Neural crest cell (in vitro differentiated cells): Measurements from ENCODE around the gene IFNA5. TPM values are rescaled to one million over a fixed set of nuclear protein-coding genes. Genes with fewer than 3 reads are reported as not detected.

ENCODE experiments used
- DNase-seq: peaks from one replicate; pipeline ENCODE4 v3.0.0; 2021; ENCODE audit warnings: low read depth, mixed read lengths, low spot score
- H3K27ac Mint-ChIP-seq: one replicate; pipeline ENCODE4 v1.8.0; 2021; ENCODE audit warnings: mild to moderate bottlenecking, mixed read lengths; ENCODE audit not compliant: unreplicated experiment
- H3K27me3 Mint-ChIP-seq: 2 replicates; pipeline ENCODE4 v1.8.0; 2021; ENCODE audit warnings: low read depth, mild to moderate bottlenecking, mixed read lengths
- H3K36me3 Mint-ChIP-seq: 2 replicates; pipeline ENCODE4 v1.8.0; 2021; ENCODE audit warnings: low read depth, mild to moderate bottlenecking, mixed read lengths
- H3K4me1 Mint-ChIP-seq: 2 replicates; pipeline ENCODE4 v1.8.0; 2021; ENCODE audit warnings: mixed read lengths
- H3K4me3 Mint-ChIP-seq: one replicate; pipeline ENCODE4 v1.8.0; 2021; ENCODE audit warnings: mild to moderate bottlenecking, mixed read lengths
- H3K9me3 Mint-ChIP-seq: 2 replicates; pipeline ENCODE4 v1.8.0; 2021; ENCODE audit warnings: mixed read lengths
- total RNA-seq: library from RNA; stranded (reverse); gene quantifications from 2 replicates; pipeline ENCODE4 v1.2.1, GENCODE V29; 2021
- TF ChIP-seq, protein P1 (sequence below): fragments of 200-600 bp; sonication (generic); conservative IDR thresholded peaks from 2 replicates; pipeline ENCODE4 v1.5.0; 2021; ENCODE audit warnings: antibody characterized with exemption, mild to moderate bottlenecking

The IFNA5 gene
- total RNA-seq, 1 donor from 2014 or later: not detected

- peak overlapping the region; percentile 1 for H3K27ac Mint-ChIP-seq
- peaks cover 45% of the 10 kb centered on the region for H3K27me3 Mint-ChIP-seq
- no peaks in the 10 kb centered on the region for H3K36me3 Mint-ChIP-seq
- TF ChIP-seq, protein P1, sequence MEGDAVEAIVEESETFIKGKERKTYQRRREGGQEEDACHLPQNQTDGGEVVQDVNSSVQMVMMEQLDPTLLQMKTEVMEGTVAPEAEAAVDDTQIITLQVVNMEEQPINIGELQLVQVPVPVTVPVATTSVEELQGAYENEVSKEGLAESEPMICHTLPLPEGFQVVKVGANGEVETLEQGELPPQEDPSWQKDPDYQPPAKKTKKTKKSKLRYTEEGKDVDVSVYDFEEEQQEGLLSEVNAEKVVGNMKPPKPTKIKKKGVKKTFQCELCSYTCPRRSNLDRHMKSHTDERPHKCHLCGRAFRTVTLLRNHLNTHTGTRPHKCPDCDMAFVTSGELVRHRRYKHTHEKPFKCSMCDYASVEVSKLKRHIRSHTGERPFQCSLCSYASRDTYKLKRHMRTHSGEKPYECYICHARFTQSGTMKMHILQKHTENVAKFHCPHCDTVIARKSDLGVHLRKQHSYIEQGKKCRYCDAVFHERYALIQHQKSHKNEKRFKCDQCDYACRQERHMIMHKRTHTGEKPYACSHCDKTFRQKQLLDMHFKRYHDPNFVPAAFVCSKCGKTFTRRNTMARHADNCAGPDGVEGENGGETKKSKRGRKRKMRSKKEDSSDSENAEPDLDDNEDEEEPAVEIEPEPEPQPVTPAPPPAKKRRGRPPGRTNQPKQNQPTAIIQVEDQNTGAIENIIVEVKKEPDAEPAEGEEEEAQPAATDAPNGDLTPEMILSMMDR: no peak
- H3K9me3 Mint-ChIP-seq: peaks cover 9% of the 10 kb centered on the region
- H3K4me1 Mint-ChIP-seq: no peaks in the 10 kb centered on the region
- no peak overlapping the region for H3K4me3 Mint-ChIP-seq
- no peak for DNase-seq
Measured at GRCh38 chr9:21267485-21268346, 37.4 kb downstream of the IFNA5 start.

- Mint-ChIP-seq H3K36me3 (no peaks in the 10 kb centered on the region), H3K27me3 (peaks cover 45% of the 10 kb centered on the region), H3K4me1 (no peaks in the 10 kb centered on the region), H3K9me3 (peaks cover 6% of the 10 kb centered on the region), H3K4me3 (no peak overlapping the region), H3K27ac (no peak overlapping the region)
- DNase-seq: no peak
- TF ChIP-seq, protein P1: no peak
Measured at GRCh38 chr9:21266733-21267484, 38.2 kb downstream of the IFNA5 start.

DNA sequence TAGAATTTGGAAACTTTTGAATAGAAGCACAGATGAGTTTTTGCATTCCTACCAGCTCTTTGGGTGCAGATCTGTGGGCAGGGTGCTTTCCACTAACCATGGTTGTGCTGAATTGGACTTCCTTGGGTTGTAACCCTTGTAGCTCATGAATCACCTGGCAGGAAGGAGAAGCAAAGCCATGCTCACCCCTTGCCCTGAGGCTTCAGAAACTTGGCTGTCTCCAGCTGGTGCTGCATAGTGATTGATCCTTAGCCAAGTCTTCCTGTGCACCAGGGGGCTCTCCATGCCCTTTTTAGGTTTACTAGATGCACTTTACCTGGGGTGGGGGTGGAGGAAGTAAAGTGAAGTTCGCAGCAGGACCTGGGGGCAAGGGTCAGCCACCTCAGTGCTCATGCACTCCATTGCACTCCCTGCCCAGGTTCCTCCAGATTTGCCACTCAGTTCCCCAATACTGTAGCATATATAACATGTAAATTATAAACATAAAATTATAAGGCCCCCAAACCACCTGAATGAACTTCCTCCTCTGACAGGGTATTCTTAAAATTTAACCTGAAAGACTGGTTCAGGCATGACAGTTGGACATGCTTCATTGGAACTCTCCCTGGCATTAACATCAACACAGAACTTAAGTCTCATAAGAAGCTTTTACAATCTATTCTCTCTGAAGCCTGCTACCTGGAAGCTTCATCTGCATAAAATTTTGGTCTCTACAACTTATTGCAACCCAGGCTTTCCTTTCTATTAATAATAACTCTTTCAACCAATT is 39.5 kb downstream of the IFNA5 start:
- Mint-ChIP-seq H3K4me3 (no peak overlapping the region), H3K27ac (no peak overlapping the region), H3K9me3 (no peaks in the 10 kb centered on the region), H3K36me3 (no peaks in the 10 kb centered on the region), H3K4me1 (no peaks in the 10 kb centered on the region), H3K27me3 (peaks cover 42% of the 10 kb centered on the region)
- no peak for DNase-seq
- TF ChIP-seq, protein P1: no peak

DNA sequence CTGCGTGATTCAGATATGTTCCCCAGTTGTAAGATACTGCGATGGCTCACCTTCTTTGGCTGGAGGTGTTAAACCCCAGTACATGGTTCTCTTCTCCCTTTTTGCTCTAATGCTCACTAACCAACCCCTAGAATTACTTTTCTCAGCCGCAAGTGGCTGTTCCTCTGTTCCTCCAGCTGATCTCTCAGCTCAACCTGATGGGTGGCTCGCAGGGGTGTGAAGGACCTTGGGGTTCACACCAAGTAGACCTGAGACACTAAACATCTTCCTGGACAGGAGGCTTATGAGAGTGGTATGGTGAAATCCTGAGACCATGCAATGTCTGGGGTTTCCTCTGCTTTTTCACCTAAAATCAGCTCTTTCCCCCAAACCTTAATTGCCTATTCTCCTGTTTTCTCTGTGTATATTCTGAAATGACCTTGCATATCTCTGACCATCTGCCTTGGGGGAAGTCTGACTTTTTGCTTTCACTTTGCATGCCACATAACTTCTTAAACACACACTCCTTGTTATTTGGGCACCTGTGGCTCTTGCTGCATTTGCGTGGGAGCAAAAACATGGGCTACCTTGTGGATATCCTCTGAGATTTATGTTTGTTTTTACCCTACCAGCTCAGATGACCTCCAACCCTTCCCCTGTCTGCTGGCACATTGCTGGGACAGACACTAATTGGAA is 49.4 kb downstream of the IFNA5 start:
- H3K9me3 Mint-ChIP-seq: peaks cover 4% of the 10 kb centered on the region
- peaks cover 11% of the 10 kb centered on the region for H3K27me3 Mint-ChIP-seq
- no peak overlapping the region for H3K27ac Mint-ChIP-seq
- H3K36me3 Mint-ChIP-seq: no peaks in the 10 kb centered on the region
- TF ChIP-seq, protein P1: no peak
- no peak for DNase-seq
- H3K4me3 Mint-ChIP-seq: no peak overlapping the region
- H3K4me1 Mint-ChIP-seq: peaks cover 5% of the 10 kb centered on the region

Other genes starting within 250 kb of the IFNA5 start
- not detected in 2 replicates for gene IFNB1, start 227.4 kb downstream of the IFNA5 start, total RNA-seq
- not detected in 2 replicates for gene IFNW1, start 163.5 kb downstream of the IFNA5 start, total RNA-seq
- gene IFNA21, start 138.7 kb downstream of the IFNA5 start, total RNA-seq: not detected in 2 replicates
- gene IFNA4, start 117.7 kb downstream of the IFNA5 start, total RNA-seq: not detected in 2 replicates
- gene IFNA7, start 103.1 kb downstream of the IFNA5 start, total RNA-seq: not detected in 2 replicates
- not detected in 2 replicates for gene IFNA10, start 98.2 kb downstream of the IFNA5 start, total RNA-seq
- not detected in 2 replicates for gene IFNA16, start 88.0 kb downstream of the IFNA5 start, total RNA-seq
- gene IFNA17, start 77.1 kb downstream of the IFNA5 start, total RNA-seq: not detected in 2 replicates
- not detected in 2 replicates for gene IFNA14, start 65.3 kb downstream of the IFNA5 start, total RNA-seq
- gene KLHL9, start 30.1 kb upstream of the IFNA5 start, total RNA-seq: 31.0 and 31.7 TPM in 2 replicates
- gene IFNA6, start 45.6 kb upstream of the IFNA5 start, total RNA-seq: not detected in 2 replicates
- not detected in 2 replicates for gene IFNA13, start 62.7 kb upstream of the IFNA5 start, total RNA-seq
- not detected in 2 replicates for gene IFNA2, start 80.1 kb upstream of the IFNA5 start, total RNA-seq
- gene IFNA8, start 103.8 kb upstream of the IFNA5 start, total RNA-seq: not detected in 2 replicates
- gene IFNA1, start 135.1 kb upstream of the IFNA5 start, total RNA-seq: not detected in 2 replicates
- 0.16 TPM in 1 of 2 replicates, not detected in the other for gene IFNE, start 177.0 kb upstream of the IFNA5 start, total RNA-seq